Esophagus (tissue), 2 donors: ENCODE results near the gene USP22. TPM values are rescaled to one million over a fixed set of nuclear protein-coding genes. Genes with fewer than 3 reads are reported as not detected.

Source experiments
- H3K27ac ChIP-seq, 2 donors: one replicate each; pipeline ENCODE4 v1.5.1; 2013; ENCODE audit warnings: low read depth in 2 of 2, mild to moderate bottlenecking in 2 of 2, inconsistent platforms in 1 of 2, low read length in 1 of 2, moderate library complexity in 1 of 2
- H3K27me3 ChIP-seq, 2 donors: one replicate each; pipeline ENCODE4 v1.6.1; 2013; ENCODE audit warnings: low read length in 2 of 2, control low read depth in 1 of 2, mild to moderate bottlenecking in 1 of 2; ENCODE audit not compliant: insufficient read depth in 2 of 2, control insufficient read depth in 1 of 2
- H3K36me3 ChIP-seq, 2 donors: one replicate each; pipeline ENCODE4 v1.6.1; 2013; ENCODE audit warnings: low read length in 1 of 2; ENCODE audit not compliant: control insufficient read depth in 2 of 2, insufficient read depth in 2 of 2
- H3K4me1 ChIP-seq, 2 donors: one replicate each; pipeline ENCODE4 v1.6.1; 2013; ENCODE audit warnings: low read length in 1 of 2; ENCODE audit not compliant: control insufficient read depth in 2 of 2, insufficient read depth in 2 of 2
- H3K4me3 ChIP-seq, 2 donors: one replicate each; pipeline ENCODE4 v1.5.1; 2013; ENCODE audit warnings: low read length in 2 of 2, mild to moderate bottlenecking in 2 of 2, low read depth in 1 of 2, moderate library complexity in 1 of 2
- H3K9me3 ChIP-seq, 2 donors: one replicate each; pipeline ENCODE4 v1.6.1; 2013; ENCODE audit warnings: mild to moderate bottlenecking in 2 of 2, low read depth in 1 of 2, low read length in 1 of 2, moderate library complexity in 1 of 2; ENCODE audit not compliant: control insufficient read depth in 2 of 2, insufficient read depth in 1 of 2
- WGBS, 2 donors: extraction: QIAGEN DNeasy Blood & Tissue Kit; methylation state at CpG; one replicate each; pipeline ENCODE4 v1.1.7; 2013; 5-methylcytosine and 5-hydroxymethylcytosine counted together
- polyA plus RNA-seq, 2 donors: library from polyadenylated mRNA; stranded (reverse); fragments of 200-250 nt; gene quantifications; one replicate each; pipeline ENCODE4 v1.2.3, GENCODE V29; 2013
- donor health status: healthy with polysubstance abuse.
- donor health status: Bipolar disorder and iron deficiency.

USP22 gene
- polyA plus RNA-seq, 2 donors: 19.6 to 29.9 TPM

DNA sequence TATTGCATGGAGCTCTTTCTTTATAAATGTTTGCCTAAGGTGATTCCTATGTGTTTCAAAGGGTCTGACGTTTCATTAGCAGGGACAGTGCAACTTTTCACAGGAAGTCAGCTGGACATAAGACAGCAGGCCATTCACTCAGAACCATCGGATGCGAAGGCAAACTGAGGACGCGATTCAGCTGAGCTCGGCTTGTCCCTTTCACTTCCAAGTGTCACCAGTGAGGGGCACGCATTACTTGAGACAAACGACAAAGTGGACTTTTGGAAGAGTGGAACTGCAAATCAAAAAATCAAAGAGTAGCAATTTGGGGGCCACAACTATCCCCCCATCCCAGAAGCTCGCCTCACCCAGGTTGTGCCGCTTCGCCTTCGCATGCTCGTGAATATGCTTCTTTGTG lies 14.6 kb downstream of the USP22 start:
- Histone ChIP-seq H3K27me3 (no peaks in the 10 kb centered on the region), H3K27ac (peak overlapping the region in 1 of 2 donors; percentile 11), H3K4me1 (peaks cover 0 to 4% of the 10 kb centered on the region in 2 donors), H3K36me3 (peaks cover 10 to 28% of the 10 kb centered on the region in 2 donors), H3K4me3 (no peak overlapping the region), H3K9me3 (no peaks in the 10 kb centered on the region)
- 68 to 78% methylated on average over 13 of the region's 13 CpGs for WGBS, 2 donors

DNA sequence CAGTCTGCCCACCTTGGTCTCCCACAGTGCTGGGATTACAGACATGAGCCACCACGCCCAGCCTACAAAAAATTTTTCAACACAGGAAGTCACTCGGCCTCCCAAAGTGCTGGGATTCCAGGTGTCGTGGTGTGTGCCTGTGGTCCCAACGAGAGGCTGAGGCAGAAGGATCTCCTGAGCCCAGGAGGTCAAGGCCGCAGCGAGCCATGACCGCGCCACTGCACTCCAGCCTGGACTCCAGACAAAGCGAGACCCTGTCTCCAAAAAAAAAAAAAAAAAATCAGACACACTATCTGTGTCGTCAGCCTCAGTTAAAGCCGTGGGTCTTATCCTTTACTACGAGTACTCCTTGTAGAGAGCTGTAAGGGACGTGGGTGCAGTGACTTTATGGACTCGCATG lies 15.8 kb downstream of the USP22 start:
- peaks cover 10 to 28% of the 10 kb centered on the region in 2 donors for H3K36me3 ChIP-seq
- 87 to 89% methylated on average over 14 of the region's 14 CpGs for WGBS, 2 donors
- H3K9me3 ChIP-seq: no peaks in the 10 kb centered on the region
- H3K4me3 ChIP-seq: no peak overlapping the region
- H3K27ac ChIP-seq: no peak overlapping the region
- no peaks in the 10 kb centered on the region for H3K27me3 ChIP-seq
- peaks cover 0 to 4% of the 10 kb centered on the region in 2 donors for H3K4me1 ChIP-seq

DNA sequence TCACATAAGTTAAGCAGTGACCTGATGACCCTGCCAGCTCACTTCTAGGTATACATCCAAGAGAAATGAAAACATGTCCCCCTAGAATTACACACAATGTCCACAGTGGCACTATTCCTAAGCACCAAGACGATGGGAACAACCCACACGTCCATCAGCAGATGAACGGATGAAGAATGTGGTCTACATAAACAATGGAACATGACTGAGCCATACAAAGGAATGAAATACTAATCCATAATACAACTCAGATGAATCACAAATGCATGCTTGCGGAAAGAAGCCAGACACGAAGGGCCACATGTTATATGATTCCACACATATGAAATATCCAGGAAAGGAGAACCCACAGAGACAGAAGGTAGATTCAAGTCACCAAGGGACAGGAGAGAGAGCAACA lies 17.4 kb downstream of the USP22 start:
- Histone ChIP-seq H3K4me3 (no peak overlapping the region), H3K27me3 (no peaks in the 10 kb centered on the region), H3K36me3 (peaks cover 15 to 42% of the 10 kb centered on the region in 2 donors), H3K9me3 (no peaks in the 10 kb centered on the region), H3K27ac (no peak overlapping the region), H3K4me1 (peaks cover 0 to 7% of the 10 kb centered on the region in 2 donors)
- 51 to 58% methylated on average over 5 of the region's 5 CpGs for WGBS, 2 donors

DNA sequence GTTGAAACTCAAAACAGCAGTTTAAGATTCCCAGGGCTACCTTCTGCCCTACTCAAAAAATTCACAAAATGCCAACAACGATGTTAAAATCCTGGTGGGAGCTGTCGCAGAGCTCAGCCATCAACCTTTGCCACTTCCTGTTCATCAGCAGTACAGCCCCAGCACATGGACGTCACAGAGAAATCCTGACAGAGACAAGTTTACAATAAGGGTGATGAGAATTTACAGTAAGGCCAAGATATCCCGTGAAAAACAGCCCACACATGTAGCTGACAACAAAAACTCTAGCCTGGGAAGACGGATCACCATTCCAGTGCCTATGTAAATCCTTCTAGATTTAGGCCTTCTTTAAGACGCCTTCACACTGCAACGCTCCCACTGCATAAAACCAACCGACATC lies 18.8 kb downstream of the USP22 start:
- Histone ChIP-seq H3K27me3 (no peaks in the 10 kb centered on the region), H3K9me3 (no peaks in the 10 kb centered on the region), H3K4me3 (no peak overlapping the region), H3K36me3 (peaks cover 15 to 52% of the 10 kb centered on the region in 2 donors), H3K4me1 (peaks cover 0 to 3% of the 10 kb centered on the region in 2 donors), H3K27ac (no peak overlapping the region)
- WGBS, 2 donors: 46 to 51% methylated on average over 8 of the region's 8 CpGs

DNA sequence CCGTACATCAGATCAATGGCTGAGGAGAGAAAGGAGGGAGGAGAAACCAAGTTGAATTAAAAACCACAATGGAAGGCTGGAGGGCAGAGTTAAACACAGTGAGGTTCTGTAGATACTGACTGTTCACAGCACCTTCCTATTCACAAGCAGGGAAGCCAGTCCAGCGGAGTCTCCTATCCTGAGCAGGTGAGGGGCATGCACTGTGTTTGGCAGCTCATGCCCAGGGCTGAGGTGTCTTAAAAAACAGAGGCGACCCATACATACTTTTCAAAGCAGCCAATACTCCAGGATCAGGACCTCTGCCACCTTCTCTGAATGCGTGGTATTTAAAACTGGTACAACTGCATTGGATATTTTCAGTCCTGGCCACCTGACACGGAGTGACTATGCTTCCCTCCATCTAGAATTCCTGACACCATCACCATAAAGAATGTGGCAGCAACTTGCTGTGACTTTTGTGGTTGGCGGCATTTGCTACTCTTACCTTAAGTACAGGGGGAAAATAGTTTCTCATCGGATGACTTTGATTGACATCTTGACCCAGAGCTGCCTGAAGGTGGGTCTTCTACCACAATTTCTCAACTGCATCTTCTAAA lies 21.5 kb downstream of the USP22 start:
- H3K4me1 ChIP-seq: peaks cover 0 to 3% of the 10 kb centered on the region in 2 donors
- 71 to 80% methylated on average over 7 of the region's 7 CpGs for WGBS, 2 donors
- peaks cover 27 to 64% of the 10 kb centered on the region in 2 donors for H3K36me3 ChIP-seq
- no peak overlapping the region for H3K4me3 ChIP-seq
- no peaks in the 10 kb centered on the region for H3K9me3 ChIP-seq
- no peak overlapping the region for H3K27ac ChIP-seq
- H3K27me3 ChIP-seq: no peaks in the 10 kb centered on the region

DNA sequence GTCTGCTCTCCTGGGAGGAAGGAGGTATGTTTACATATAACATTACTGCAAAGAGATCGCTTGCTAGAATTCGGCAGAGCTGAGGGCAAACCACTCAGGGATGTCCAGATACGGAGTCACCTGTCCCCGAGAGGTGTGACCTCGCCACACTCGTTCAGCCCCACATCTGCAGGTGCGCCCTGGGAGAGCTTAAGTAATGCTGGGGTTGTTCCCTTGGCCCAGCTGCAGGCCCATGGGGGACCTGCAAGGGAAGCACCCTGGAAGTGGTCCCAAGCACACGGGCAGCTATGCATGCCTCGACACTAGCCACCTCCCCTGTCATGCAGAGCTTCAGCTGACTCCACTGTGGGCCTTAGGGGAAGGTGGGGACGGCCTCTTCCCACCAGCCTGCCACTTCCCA lies 22.2 kb downstream of the USP22 start:
- Histone ChIP-seq H3K4me1 (peaks cover 0 to 3% of the 10 kb centered on the region in 2 donors), H3K36me3 (peaks cover 30 to 66% of the 10 kb centered on the region in 2 donors)

DNA sequence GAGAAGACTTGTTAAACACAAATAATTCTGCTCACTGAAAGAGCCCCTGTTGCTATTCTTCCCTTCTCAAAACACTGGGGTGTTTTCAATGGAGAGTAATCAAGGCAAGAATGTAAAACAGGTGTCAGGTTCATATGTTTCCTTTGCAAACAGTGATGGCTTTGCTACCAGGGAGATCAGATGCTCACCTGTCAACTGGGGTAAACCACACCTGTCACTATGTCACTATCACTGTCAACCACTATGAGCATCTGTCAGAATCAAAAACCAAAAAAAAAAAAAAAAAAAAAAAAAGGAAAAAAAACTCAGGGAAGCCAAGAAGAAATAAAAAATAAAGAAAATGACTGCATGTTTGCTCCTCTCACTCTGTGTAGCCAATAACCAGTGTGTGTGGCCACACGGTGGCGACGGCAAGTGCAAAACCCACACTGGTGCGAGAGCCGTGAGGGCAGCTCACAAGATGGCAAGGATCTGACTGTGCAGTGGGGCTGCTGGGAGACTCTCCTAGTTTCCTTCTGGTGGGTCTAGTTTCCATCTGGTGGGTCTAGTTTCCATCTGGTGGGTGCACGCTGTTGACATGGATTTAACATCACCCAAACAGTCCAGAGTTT lies 22.7 kb downstream of the USP22 start:
- Histone ChIP-seq H3K27me3 (no peaks in the 10 kb centered on the region), H3K4me1 (peaks cover 0 to 3% of the 10 kb centered on the region in 2 donors), H3K36me3 (peaks cover 30 to 67% of the 10 kb centered on the region in 2 donors), H3K27ac (no peak overlapping the region), H3K9me3 (no peaks in the 10 kb centered on the region), H3K4me3 (no peak overlapping the region)
- whole genome bisulfite sequencing, 2 donors: 71 to 74% methylated on average over 6 of the region's 6 CpGs

More for the DNA sequence above, 22.2 kb downstream of the USP22 start:
- Histone ChIP-seq H3K27me3 (no peaks in the 10 kb centered on the region), H3K9me3 (no peaks in the 10 kb centered on the region), H3K4me3 (no peak overlapping the region), H3K27ac (no peak overlapping the region)
- WGBS, 2 donors: 61 to 62% methylated on average over 10 of the region's 10 CpGs

DNA sequence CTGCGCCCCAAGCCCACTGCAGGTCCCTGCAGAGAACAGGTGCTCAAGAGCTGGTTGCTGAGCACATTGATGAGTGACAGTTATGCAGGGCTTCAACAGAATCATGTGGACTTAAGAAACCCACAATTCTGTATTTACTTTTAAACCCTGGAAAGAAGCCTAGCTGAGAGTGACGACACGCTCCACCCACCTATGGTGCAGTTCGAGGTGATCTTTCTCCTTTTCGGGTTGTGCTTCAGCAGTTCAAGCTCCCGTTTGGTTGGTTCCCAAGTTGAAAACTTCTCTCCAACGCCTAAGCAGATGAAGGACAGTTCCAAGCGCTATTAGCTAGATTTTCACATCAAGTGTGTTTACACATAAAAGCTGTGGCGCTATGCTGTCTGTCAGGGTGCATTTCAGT lies 23.9 kb downstream of the USP22 start:
- H3K4me1 ChIP-seq: peaks cover 0 to 3% of the 10 kb centered on the region in 2 donors
- H3K36me3 ChIP-seq: peaks cover 29 to 66% of the 10 kb centered on the region in 2 donors
- no peaks in the 10 kb centered on the region for H3K9me3 ChIP-seq
- WGBS, 2 donors: 77 to 79% methylated on average over 9 of the region's 9 CpGs
- H3K27ac ChIP-seq: no peak overlapping the region
- H3K27me3 ChIP-seq: no peaks in the 10 kb centered on the region
- H3K4me3 ChIP-seq: no peak overlapping the region

DNA sequence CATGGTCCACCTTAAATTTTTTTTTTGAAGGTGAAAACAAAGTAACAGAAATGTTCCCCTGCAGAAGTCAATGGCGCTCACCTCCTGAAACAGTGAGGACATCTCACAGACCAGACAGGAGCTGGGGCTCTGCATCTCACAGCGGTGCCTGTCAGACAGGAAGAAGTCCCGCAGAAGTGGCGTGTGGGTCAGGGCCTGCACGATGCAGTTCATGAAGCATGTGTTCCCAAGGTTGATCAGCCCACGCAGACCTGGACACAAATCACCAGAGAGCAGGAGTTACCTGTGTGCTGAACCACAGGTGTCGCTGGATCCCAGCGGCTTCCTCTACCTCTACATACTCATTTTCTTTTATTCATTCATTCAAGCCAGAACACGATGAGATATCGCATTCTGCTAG lies 24.9 kb downstream of the USP22 start:
- Histone ChIP-seq H3K9me3 (no peaks in the 10 kb centered on the region), H3K4me1 (peaks cover 0 to 3% of the 10 kb centered on the region in 2 donors), H3K4me3 (no peak overlapping the region), H3K27me3 (no peaks in the 10 kb centered on the region), H3K27ac (no peak overlapping the region), H3K36me3 (peaks cover 25 to 66% of the 10 kb centered on the region in 2 donors)
- 80 to 87% methylated on average over 10 of the region's 10 CpGs for WGBS, 2 donors

DNA sequence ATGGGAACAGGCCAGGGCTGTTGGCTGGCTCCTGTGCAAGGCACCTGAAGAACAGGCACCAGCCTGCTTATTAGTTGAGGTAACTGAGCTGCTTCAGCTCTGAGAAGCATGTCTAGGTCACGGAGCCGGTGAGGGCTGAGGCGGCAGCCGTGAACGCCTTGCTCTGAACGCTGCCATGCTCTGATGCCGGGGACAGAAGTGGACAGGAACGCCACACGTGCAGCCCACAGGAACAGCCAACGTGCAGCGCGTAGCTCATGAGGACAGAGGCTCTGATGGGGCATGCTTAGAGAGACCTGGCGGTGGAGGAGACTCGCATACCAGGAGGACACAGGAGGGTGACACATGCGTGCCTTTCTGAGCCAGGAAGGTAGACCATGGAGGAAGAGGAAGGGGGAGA lies 25.6 kb downstream of the USP22 start:
- H3K27ac ChIP-seq: no peak overlapping the region
- H3K27me3 ChIP-seq: no peaks in the 10 kb centered on the region
- H3K4me1 ChIP-seq: peaks cover 3% of the 10 kb centered on the region in 2 donors
- WGBS, 2 donors: 93 to 95% methylated on average over 15 of the region's 15 CpGs
- no peaks in the 10 kb centered on the region for H3K9me3 ChIP-seq
- peaks cover 28 to 72% of the 10 kb centered on the region in 2 donors for H3K36me3 ChIP-seq
- no peak overlapping the region for H3K4me3 ChIP-seq
